TTC549 (cell line): ENCODE data around the gene ARHGEF3.
"Not testable (repeated sequence)": the region's sequence is repeated elsewhere in the genome, so short reads cannot be mapped to it uniquely, and the experiment has no call there.

Experiments
- FAIRE-seq: peaks from 2 replicates; lab custom pipeline; 2012; peaks lifted over from hg19 to GRCh38; lab: Jason Lieb, UNC

ARHGEF3 gene

GRCh38 chr3:56737006-56737405, 64.7 kb downstream of the ARHGEF3 start:
- no peak for FAIRE-seq

GRCh38 chr3:56732109-56732508, 69.6 kb downstream of the ARHGEF3 start:
- no peak for FAIRE-seq

GRCh38 chr3:56725175-56725574, 76.6 kb downstream of the ARHGEF3 start:
- no peak for FAIRE-seq

DNA sequence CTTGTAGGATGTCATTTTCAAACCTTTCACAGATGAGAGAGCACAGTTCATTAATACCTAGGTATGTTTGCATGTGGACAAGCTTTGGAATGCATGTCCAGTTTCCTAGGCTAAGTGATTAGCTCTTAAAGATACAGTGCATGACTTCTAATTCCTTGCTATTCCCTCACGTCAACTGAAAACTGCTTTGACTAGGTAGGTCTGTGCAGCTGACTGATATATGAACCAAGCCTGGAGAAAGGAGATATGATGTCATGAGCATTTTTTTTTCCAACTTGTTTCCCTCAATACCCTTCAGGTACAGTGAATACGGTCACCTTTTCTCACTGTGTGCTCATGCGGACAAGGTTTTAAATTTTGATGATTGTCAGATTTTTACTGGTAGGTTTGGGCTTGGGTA, 77.1 kb downstream of the ARHGEF3 start:
- no peak for FAIRE-seq

- FAIRE-seq: no peak
Measured at GRCh38 chr3:56720849-56721248, 80.9 kb downstream of the ARHGEF3 start.

DNA sequence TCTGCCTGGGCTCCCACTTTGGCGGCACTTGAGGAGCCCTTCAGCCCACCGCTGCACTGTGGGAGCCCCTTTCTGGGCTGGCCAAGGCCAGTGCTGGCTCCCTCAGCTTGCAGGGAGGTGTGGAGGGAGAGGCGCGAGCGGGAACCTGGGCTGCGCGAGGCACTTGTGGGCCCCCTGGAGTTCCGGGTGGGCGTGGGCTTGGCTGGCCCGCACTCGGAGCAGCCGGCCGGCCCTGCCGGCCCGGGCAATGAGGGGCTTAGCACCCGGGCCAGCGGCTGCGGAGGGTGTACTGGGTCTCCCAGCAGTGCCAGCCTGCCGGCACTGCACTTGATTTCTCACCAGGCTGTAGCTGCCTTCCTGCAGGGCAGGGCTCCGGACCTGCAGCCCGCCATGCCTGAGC, 82.9 kb downstream of the ARHGEF3 start:
- FAIRE-seq: not testable (repeated sequence)

GRCh38 chr3:56711344-56711743, 90.4 kb downstream of the ARHGEF3 start:
- FAIRE-seq: no peak

DNA sequence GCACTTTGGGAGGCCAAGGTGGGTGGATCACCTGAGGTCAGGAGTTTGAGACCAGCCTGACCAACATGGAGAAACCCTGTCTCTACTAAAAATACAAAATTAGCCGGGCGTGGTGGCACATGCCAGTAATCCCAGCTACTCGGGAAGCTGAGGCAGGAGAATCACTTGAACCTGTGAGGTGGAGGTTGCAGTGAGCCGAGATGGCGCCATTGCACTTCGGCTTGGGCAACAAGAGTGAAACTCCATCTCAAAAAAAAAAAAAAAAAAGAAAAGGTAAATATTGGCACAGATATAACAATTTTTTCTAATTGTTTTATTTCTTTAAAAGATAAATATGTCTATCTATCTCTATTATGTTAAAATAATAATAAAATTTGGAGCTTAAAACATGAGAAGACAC, 94.3 kb downstream of the ARHGEF3 start:
- not testable (repeated sequence) for FAIRE-seq

- no peak for FAIRE-seq
Measured at GRCh38 chr3:56706629-56707028, 95.1 kb downstream of the ARHGEF3 start.

DNA sequence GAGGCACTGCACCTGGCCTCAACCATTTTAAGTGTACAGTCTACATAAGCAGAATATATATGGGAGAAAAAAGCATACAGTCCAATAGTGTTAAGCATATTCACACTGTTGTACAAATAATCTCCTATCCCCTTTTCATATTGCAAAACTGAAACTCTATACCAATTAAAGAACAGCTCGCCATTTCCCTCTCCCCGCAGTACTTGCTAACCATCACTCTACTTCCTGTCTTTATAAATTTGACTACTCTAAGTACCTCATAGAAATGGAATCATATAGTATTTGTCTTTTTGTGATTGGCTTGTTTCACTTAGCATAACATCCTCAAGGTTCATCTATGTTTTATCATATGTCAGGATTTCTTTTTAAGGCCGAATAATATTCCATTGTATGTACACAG, 97.0 kb downstream of the ARHGEF3 start:
- no peak for FAIRE-seq

DNA sequence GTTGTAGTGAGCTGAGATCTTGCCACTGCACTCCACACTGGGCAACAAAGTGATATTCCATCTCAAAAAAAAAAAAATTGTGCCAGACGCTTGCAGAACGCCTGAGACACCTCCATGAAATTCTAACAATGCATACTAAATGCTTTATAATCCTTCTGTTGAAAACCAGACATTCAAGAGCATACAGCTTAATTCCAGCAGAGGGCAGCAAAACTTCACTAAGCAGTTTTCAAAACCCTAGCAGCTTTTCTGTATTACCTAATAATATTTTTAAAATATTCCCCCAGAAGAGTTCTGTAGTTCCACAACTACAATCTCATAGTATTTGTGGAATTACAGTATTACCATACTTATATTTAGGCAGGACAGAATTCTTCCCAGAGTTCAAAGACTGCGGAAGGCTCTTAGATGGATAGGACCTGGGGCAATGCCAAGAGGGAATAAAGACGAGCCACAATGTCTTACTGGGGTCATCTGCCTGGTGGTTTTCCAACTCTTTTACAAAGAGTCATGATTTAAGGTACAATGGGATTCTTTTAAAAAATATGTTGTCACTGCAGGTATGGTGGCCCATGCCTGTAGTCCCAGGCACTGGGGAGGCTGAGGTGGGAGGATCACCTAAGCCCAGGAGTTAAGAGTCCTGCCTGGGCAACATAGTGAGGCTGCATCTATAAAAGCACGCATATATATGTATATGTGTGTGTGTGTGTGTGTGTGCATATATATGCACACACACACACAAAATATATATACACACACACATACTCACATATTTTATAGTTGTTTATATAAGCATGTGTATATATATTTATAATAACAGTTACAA, 99.0 kb downstream of the ARHGEF3 start:
- FAIRE-seq: peak; percentile 87

- FAIRE-seq: no peak
Measured at GRCh38 chr3:56700151-56700550, 101.6 kb downstream of the ARHGEF3 start.

- FAIRE-seq: no peak
Measured at GRCh38 chr3:56694867-56695683, 106.7 kb downstream of the ARHGEF3 start.

DNA sequence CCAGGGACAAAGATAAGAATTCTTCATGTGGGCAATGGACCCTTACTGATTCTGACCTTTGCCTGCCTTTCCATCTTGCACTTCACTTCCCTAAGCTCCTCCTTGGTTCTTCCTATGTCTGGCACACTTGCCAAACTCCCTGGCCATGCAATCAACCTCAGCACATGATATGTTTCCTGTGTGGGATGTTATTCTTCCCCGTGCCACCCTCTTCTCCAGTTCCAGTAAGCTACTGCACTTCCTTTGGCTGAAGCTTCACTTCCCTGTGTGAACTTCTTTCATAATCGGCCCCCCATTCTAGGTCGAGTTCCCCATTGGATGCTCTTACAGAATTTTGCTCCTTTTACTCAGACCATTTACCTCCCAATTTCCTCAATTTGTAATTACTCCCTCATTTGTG, 108.0 kb downstream of the ARHGEF3 start:
- FAIRE-seq: no peak

DNA sequence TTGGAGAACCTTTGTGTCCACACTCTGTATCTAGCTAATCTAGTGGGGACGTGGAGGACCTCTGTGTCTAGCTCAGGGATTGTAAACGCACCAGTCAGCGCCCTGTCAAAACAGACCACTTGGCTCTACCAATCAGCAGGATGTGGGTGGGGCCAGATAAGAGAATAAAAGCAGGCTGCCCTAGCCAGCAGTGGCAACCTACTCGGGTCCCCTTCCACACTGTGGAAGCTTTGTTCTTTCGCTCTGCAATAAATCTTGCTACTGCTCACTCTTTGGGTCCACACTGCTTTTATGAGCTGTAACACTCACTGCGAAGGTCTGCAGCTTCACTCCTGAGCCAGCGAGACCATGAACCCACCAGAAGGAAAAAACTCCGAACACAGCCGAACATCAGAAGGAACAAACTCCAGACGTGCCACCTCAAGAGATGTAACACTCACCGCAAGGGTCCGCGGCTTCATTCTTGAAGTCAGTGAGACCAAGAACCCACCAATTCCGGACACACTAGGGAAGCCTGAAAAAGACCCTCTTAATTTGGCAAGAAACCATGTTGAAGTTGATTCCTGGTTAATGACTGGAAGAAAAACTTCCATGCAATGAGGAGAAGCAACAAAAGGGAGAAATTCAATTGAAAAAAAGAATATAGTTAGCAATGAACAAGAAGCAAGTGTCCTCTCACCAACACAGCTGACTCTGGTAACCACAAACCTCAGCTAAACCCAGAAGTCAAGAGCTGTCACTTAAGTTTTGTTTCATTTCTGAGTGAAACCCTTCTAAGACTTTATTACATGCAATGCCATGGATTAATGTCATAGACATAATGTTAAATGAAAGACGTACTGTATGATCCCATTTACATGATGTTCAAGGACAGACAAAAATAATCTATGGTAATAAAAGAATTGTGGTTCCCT, 109.0 kb downstream of the ARHGEF3 start:
- FAIRE-seq: not testable (repeated sequence)

GRCh38 chr3:56692001-56692365, 109.8 kb downstream of the ARHGEF3 start:
- not testable (repeated sequence) for FAIRE-seq

GRCh38 chr3:56691165-56692000, 110.4 kb downstream of the ARHGEF3 start:
- no peak for FAIRE-seq

- FAIRE-seq: no peak
Measured at GRCh38 chr3:56689303-56689702, 112.4 kb downstream of the ARHGEF3 start.

- no peak for FAIRE-seq
Measured at GRCh38 chr3:56688191-56688590, 113.6 kb downstream of the ARHGEF3 start.

- no peak for FAIRE-seq
Measured at GRCh38 chr3:56684029-56684428, 117.7 kb downstream of the ARHGEF3 start.

- no peak for FAIRE-seq
Measured at GRCh38 chr3:56683122-56683817, 118.5 kb downstream of the ARHGEF3 start, which contains the start of gene TASOR. TSS of gene TASOR (minus strand) at chr3:56683265. CDS start at chr3:56683006, 259 bp downstream.
